H1 (cell line): ENCODE measurements around the gene PRIMPOL. TPM values are rescaled to one million over a fixed set of nuclear protein-coding genes. Genes with fewer than 3 reads are reported as not detected.

Experiments used
- KDM4A ChIP-seq: IDR thresholded peaks from one replicate; pipeline ENCODE4 v1.7.1; 2012; ENCODE audit warnings: low read depth, mild to moderate bottlenecking, moderate library complexity, low read length, inconsistent platforms; ENCODE audit not compliant: severe bottlenecking
- RBBP5 ChIP-seq: IDR thresholded peaks from 2 replicates; pipeline ENCODE4 v1.7.1; 2012; ENCODE audit warnings: low read depth, mild to moderate bottlenecking, inconsistent platforms, low read length, moderate library complexity, borderline replicate concordance
- RNF2 ChIP-seq: fragments of 200-900, 300-1000 bp; sonication (generic); IDR thresholded peaks from 2 replicates; pipeline ENCODE4 v1.7.1; 2016; ENCODE audit warnings: borderline replicate concordance, low read depth, mild to moderate bottlenecking, antibody characterized with exemption, low read length; ENCODE audit not compliant: poor library complexity, severe bottlenecking; ENCODE audit errors: missing control alignments
- SIX5 ChIP-seq: IDR thresholded peaks from 2 replicates; pipeline ENCODE4 v1.6.1; 2011; ENCODE audit warnings: mild to moderate bottlenecking, low read depth, low read length
- SP1 ChIP-seq: IDR thresholded peaks from 2 replicates; pipeline ENCODE4 v1.6.1; 2011; ENCODE audit warnings: low read depth, low read length
- TAF7 ChIP-seq: optimal IDR thresholded peaks from 2 replicates; pipeline ENCODE3; 2011; ENCODE audit warnings: low read depth, mild to moderate bottlenecking, inconsistent platforms, low read length, moderate library complexity, borderline replicate concordance
- TBP ChIP-seq: IDR thresholded peaks from 2 replicates; pipeline ENCODE4 v1.6.1; 2011; ENCODE audit warnings: low read depth, low read length, improper control_type of control experiment
- polyA plus RNA-seq, 7 experiments: library from polyadenylated mRNA; depleted of rRNA in 3 of 7; stranded (reverse) in 5 of 7; unstranded in 2 of 7; fragments of >200 nt in 5 of 7; fragments of 200-250 nt in 2 of 7; gene quantifications; 1 replicate in 5 of 7; 2 replicates in 1 of 7; 4 replicates in 1 of 7; pipeline versions ENCODE4 v1.2.1 to v1.2.3, GENCODE V29; 2011 to 2013; ENCODE audit warnings: missing spikeins in 2 of 7, mixed read lengths in 2 of 7
- total RNA-seq: library from RNA; stranded (reverse); fragmentation: NEBNext Ultra II Directional; extraction: Animal tissue kit (Norgen Biotek cat#: 25700); gene quantifications from 2 replicates; pipeline ENCODE4 v1.2.1, GENCODE V29; 2021
- TF ChIP-seq, protein P1 (sequence below): fragments of 300-600 bp; sonication (generic); IDR thresholded peaks from 2 replicates; pipeline ENCODE4 v1.7.1; 2012; ENCODE audit warnings: low read length, moderate library complexity, mild to moderate bottlenecking, inconsistent platforms; ENCODE audit not compliant: insufficient replicate concordance
- TF ChIP-seq, protein P2 (sequence below): IDR thresholded peaks from 2 replicates; pipeline ENCODE4 v1.6.1; 2012; ENCODE audit warnings: low read length, inconsistent platforms

Gene PRIMPOL
- total and polyA plus RNA-seq, 2 of the 8 experiments (the other 6 are each of a cell fraction or from before 2014, with no cell fraction given): 4.4 to 6.7 TPM

DNA sequence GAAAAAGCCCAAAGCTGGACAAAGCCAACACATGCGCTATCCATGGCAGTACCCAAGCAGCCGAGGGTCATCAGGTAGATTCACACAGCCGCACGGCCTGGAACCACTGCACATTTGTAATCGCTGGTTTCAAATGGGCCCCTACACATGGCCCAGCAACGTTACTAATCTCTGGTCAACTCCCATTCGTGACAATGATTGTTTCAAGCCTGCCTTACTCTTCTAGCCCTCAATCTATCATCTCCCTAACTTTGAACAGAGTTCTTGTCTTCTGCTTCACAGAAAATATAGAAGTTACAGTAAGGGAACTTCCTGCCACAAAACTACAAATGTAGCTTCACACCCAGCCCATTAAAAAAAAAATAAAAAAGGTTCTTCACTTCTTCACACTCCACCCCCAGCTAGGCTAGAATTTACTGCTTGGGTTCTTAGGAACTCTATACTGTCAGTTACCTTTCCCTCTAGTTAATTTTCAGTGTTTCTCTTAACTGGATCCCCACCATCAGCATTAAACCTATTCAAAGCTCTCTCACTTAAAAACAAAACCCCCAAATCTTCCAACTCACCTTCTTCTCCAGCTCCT lies 24.5 kb upstream of the PRIMPOL start (continued):
- TF ChIP-seq, protein P1, sequence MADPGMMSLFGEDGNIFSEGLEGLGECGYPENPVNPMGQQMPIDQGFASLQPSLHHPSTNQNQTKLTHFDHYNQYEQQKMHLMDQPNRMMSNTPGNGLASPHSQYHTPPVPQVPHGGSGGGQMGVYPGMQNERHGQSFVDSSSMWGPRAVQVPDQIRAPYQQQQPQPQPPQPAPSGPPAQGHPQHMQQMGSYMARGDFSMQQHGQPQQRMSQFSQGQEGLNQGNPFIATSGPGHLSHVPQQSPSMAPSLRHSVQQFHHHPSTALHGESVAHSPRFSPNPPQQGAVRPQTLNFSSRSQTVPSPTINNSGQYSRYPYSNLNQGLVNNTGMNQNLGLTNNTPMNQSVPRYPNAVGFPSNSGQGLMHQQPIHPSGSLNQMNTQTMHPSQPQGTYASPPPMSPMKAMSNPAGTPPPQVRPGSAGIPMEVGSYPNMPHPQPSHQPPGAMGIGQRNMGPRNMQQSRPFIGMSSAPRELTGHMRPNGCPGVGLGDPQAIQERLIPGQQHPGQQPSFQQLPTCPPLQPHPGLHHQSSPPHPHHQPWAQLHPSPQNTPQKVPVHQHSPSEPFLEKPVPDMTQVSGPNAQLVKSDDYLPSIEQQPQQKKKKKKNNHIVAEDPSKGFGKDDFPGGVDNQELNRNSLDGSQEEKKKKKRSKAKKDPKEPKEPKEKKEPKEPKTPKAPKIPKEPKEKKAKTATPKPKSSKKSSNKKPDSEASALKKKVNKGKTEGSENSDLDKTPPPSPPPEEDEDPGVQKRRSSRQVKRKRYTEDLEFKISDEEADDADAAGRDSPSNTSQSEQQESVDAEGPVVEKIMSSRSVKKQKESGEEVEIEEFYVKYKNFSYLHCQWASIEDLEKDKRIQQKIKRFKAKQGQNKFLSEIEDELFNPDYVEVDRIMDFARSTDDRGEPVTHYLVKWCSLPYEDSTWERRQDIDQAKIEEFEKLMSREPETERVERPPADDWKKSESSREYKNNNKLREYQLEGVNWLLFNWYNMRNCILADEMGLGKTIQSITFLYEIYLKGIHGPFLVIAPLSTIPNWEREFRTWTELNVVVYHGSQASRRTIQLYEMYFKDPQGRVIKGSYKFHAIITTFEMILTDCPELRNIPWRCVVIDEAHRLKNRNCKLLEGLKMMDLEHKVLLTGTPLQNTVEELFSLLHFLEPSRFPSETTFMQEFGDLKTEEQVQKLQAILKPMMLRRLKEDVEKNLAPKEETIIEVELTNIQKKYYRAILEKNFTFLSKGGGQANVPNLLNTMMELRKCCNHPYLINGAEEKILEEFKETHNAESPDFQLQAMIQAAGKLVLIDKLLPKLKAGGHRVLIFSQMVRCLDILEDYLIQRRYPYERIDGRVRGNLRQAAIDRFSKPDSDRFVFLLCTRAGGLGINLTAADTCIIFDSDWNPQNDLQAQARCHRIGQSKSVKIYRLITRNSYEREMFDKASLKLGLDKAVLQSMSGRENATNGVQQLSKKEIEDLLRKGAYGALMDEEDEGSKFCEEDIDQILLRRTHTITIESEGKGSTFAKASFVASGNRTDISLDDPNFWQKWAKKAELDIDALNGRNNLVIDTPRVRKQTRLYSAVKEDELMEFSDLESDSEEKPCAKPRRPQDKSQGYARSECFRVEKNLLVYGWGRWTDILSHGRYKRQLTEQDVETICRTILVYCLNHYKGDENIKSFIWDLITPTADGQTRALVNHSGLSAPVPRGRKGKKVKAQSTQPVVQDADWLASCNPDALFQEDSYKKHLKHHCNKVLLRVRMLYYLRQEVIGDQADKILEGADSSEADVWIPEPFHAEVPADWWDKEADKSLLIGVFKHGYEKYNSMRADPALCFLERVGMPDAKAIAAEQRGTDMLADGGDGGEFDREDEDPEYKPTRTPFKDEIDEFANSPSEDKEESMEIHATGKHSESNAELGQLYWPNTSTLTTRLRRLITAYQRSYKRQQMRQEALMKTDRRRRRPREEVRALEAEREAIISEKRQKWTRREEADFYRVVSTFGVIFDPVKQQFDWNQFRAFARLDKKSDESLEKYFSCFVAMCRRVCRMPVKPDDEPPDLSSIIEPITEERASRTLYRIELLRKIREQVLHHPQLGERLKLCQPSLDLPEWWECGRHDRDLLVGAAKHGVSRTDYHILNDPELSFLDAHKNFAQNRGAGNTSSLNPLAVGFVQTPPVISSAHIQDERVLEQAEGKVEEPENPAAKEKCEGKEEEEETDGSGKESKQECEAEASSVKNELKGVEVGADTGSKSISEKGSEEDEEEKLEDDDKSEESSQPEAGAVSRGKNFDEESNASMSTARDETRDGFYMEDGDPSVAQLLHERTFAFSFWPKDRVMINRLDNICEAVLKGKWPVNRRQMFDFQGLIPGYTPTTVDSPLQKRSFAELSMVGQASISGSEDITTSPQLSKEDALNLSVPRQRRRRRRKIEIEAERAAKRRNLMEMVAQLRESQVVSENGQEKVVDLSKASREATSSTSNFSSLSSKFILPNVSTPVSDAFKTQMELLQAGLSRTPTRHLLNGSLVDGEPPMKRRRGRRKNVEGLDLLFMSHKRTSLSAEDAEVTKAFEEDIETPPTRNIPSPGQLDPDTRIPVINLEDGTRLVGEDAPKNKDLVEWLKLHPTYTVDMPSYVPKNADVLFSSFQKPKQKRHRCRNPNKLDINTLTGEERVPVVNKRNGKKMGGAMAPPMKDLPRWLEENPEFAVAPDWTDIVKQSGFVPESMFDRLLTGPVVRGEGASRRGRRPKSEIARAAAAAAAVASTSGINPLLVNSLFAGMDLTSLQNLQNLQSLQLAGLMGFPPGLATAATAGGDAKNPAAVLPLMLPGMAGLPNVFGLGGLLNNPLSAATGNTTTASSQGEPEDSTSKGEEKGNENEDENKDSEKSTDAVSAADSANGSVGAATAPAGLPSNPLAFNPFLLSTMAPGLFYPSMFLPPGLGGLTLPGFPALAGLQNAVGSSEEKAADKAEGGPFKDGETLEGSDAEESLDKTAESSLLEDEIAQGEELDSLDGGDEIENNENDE: no peak
- TF ChIP-seq RNF2 (no peak), KDM4A (no peak), TBP (no peak), RBBP5 (no peak), SIX5 (no peak), SP1 (no peak), TAF7 (no peak)
- TF ChIP-seq, protein P2, sequence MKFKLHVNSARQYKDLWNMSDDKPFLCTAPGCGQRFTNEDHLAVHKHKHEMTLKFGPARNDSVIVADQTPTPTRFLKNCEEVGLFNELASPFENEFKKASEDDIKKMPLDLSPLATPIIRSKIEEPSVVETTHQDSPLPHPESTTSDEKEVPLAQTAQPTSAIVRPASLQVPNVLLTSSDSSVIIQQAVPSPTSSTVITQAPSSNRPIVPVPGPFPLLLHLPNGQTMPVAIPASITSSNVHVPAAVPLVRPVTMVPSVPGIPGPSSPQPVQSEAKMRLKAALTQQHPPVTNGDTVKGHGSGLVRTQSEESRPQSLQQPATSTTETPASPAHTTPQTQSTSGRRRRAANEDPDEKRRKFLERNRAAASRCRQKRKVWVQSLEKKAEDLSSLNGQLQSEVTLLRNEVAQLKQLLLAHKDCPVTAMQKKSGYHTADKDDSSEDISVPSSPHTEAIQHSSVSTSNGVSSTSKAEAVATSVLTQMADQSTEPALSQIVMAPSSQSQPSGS: no peak
